Retinal pigment epithelial cell (primary cell): ENCODE data around the gene DNAJB6.

Experiments used
- DNase-seq: peaks from one replicate; pipeline ENCODE4 v3.0.0-alpha.2; 2010; ENCODE audit warnings: low read depth
- H3K4me3 ChIP-seq: 2 replicates; pipeline ENCODE4 v1.5.1; 2011; ENCODE audit warnings: mild to moderate bottlenecking, low read length, control low read depth, moderate library complexity
- CTCF ChIP-seq: conservative IDR thresholded peaks from 2 replicates; pipeline ENCODE4 v1.5.1; 2011; ENCODE audit warnings: low read depth, low read length, control low read depth, inconsistent platforms

The DNAJB6 gene

GRCh38 chr7:157423886-157424565 is 87.2 kb downstream of the DNAJB6 start:
- no peak overlapping the region for H3K4me3 ChIP-seq
- DNase-seq: no peak
- TF ChIP-seq CTCF: no peak

GRCh38 chr7:157425137-157425731 is 88.4 kb downstream of the DNAJB6 start:
- no peak overlapping the region for H3K4me3 ChIP-seq
- TF ChIP-seq CTCF: no peak
- DNase-seq: no peak

GRCh38 chr7:157425761-157426160 is 89.0 kb downstream of the DNAJB6 start:
- no peak for TF ChIP-seq CTCF
- no peak for DNase-seq

GRCh38 chr7:157426463-157427301 is 89.9 kb downstream of the DNAJB6 start:
- H3K4me3 ChIP-seq: no peak overlapping the region
- TF ChIP-seq CTCF: no peak
- no peak for DNase-seq

More at GRCh38 chr7:157425761-157426160, 89.0 kb downstream of the DNAJB6 start:
- no peak overlapping the region for H3K4me3 ChIP-seq

GRCh38 chr7:157427811-157428553 is 91.2 kb downstream of the DNAJB6 start:
- DNase-seq: no peak
- H3K4me3 ChIP-seq: no peak overlapping the region
- no peak for TF ChIP-seq CTCF

GRCh38 chr7:157428554-157428945 is 91.7 kb downstream of the DNAJB6 start:
- DNase-seq: no peak
- no peak overlapping the region for H3K4me3 ChIP-seq
- TF ChIP-seq CTCF: no peak
